Thymus (tissue), 11 donors: ENCODE measurements around the gene RSRC2. TPM values are rescaled to one million over a fixed set of nuclear protein-coding genes. Genes with fewer than 3 reads are reported as not detected.

Experiments
- DNase-seq, 9 donors: peaks; one replicate each; pipeline ENCODE4 v3.0.0-alpha.2; 2013; ENCODE audit warnings: low spot score in 9 of 9, low read depth in 6 of 9, missing footprints in 1 of 9
- H3K27ac ChIP-seq, 2 donors: one replicate each; pipeline ENCODE4 v1.5.1; 2013; ENCODE audit warnings: control low read depth in 1 of 2, low read depth in 1 of 2, low read length in 1 of 2, mild to moderate bottlenecking in 1 of 2, moderate library complexity in 1 of 2
- H3K27me3 ChIP-seq, 2 donors: one replicate each; pipeline ENCODE4 v1.5.1; 2013; ENCODE audit warnings: low read length in 1 of 2; ENCODE audit not compliant: control insufficient read depth in 2 of 2, insufficient read depth in 1 of 2
- H3K36me3 ChIP-seq, 2 donors: one replicate each; pipeline ENCODE4 v1.5.1; 2013; ENCODE audit warnings: low read length in 1 of 2, mild to moderate bottlenecking in 1 of 2, moderate library complexity in 1 of 2; ENCODE audit not compliant: control insufficient read depth in 2 of 2, insufficient read depth in 2 of 2
- H3K4me1 ChIP-seq, 2 donors: one replicate each; pipeline ENCODE4 v1.5.1; 2013; ENCODE audit warnings: low read length in 2 of 2; ENCODE audit not compliant: control insufficient read depth in 2 of 2, insufficient read depth in 2 of 2
- H3K4me3 ChIP-seq, 2 donors: one replicate each; pipeline ENCODE4 v1.5.1; 2013; ENCODE audit warnings: low read length in 2 of 2, control low read depth in 1 of 2, mild to moderate bottlenecking in 1 of 2
- H3K9me3 ChIP-seq, 2 donors: one replicate each; pipeline ENCODE4 v1.5.1; 2013; ENCODE audit warnings: low read length in 1 of 2, mild to moderate bottlenecking in 1 of 2; ENCODE audit not compliant: control insufficient read depth in 2 of 2, insufficient read depth in 1 of 2
- WGBS: extraction: QIAGEN DNeasy Blood & Tissue Kit; methylation state at CpG from one replicate; pipeline ENCODE4 v1.1.7; 2013; 5-methylcytosine and 5-hydroxymethylcytosine counted together
- polyA plus RNA-seq: library from polyadenylated mRNA; stranded (reverse); fragments of 200-250 nt; gene quantifications from one replicate; pipeline ENCODE4 v1.2.3, GENCODE V29; 2013
- total RNA-seq: library from RNA; stranded (reverse); fragments of 120-200 nt; gene quantifications from one replicate; pipeline ENCODE4 v1.2.4, GENCODE V29; 2013
- donor health status: healthy.

RSRC2 gene
- total and polyA plus RNA-seq, 2 donors, result 75.5 to 112 TPM

GRCh38 chr12:122547330-122547729, 20.6 kb upstream of the RSRC2 start:
- H3K9me3 ChIP-seq, result no peaks in the 10 kb centered on the region
- peaks cover 26 to 70% of the 10 kb centered on the region in 2 donors for H3K36me3 ChIP-seq
- no peaks in the 10 kb centered on the region for H3K4me1 ChIP-seq
- DNase-seq, result no peak
- no peak overlapping the region for H3K27ac ChIP-seq
- no peaks in the 10 kb centered on the region for H3K27me3 ChIP-seq
- no peak overlapping the region for H3K4me3 ChIP-seq
- 97% methylated on average over 5 of the region's 5 CpGs for WGBS

GRCh38 chr12:122545855-122546254, 19.1 kb upstream of the RSRC2 start:
- Histone ChIP-seq H3K4me1 (no peaks in the 10 kb centered on the region), H3K9me3 (no peaks in the 10 kb centered on the region), H3K36me3 (peaks cover 24 to 62% of the 10 kb centered on the region in 2 donors), H3K27me3 (no peaks in the 10 kb centered on the region), H3K4me3 (no peak overlapping the region), H3K27ac (no peak overlapping the region)
- DNase-seq, result no peak
- over 99% methylated on average over 2 of the region's 2 CpGs for WGBS

- no peak for DNase-seq
- WGBS, result 95% methylated on average over 2 of the region's 2 CpGs
- Histone ChIP-seq H3K27me3 (no peaks in the 10 kb centered on the region), H3K4me1 (no peaks in the 10 kb centered on the region), H3K4me3 (no peak overlapping the region), H3K27ac (no peak overlapping the region), H3K9me3 (no peaks in the 10 kb centered on the region), H3K36me3 (peaks cover 24 to 64% of the 10 kb centered on the region in 2 donors)
These were observed 17.8 kb upstream of the RSRC2 start for GRCh38 chr12:122544537-122544936.

DNA sequence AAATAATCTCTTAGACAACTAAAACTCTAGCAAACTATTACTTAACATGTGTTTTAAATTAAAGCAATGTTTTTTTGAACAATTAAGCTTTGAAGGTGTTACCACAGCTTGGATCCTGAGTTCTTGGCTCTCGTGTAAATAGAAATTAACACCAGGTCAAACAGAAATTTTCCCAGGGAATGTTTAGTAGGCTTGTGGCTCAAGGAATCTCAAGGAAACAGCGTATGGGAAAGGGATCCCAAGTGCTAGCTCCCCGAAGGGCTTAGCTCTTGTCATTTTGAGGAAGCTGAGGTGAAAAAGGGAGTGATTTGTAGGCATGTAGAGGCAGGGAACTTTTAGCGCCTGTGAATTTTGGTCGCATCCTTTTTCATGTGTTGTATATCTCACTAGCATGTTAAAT, 11.8 kb upstream of the RSRC2 start:
- no peak overlapping the region for H3K27ac ChIP-seq
- no peaks in the 10 kb centered on the region for H3K27me3 ChIP-seq
- H3K9me3 ChIP-seq, result no peaks in the 10 kb centered on the region
- WGBS, result 99% methylated on average over 5 of the region's 5 CpGs
- H3K4me3 ChIP-seq, result no peak overlapping the region
- no peak for DNase-seq
- H3K4me1 ChIP-seq, result no peaks in the 10 kb centered on the region
- peaks cover 37 to 73% of the 10 kb centered on the region in 2 donors for H3K36me3 ChIP-seq

GRCh38 chr12:122537021-122537420, 10.3 kb upstream of the RSRC2 start:
- no peaks in the 10 kb centered on the region for H3K9me3 ChIP-seq
- peaks cover 26 to 75% of the 10 kb centered on the region in 2 donors for H3K36me3 ChIP-seq
- no peak overlapping the region for H3K27ac ChIP-seq
- WGBS, result 97% methylated on average over 4 of the region's 4 CpGs
- no peak overlapping the region for H3K4me3 ChIP-seq
- no peaks in the 10 kb centered on the region for H3K4me1 ChIP-seq
- no peak for DNase-seq
- H3K27me3 ChIP-seq, result no peaks in the 10 kb centered on the region

DNA sequence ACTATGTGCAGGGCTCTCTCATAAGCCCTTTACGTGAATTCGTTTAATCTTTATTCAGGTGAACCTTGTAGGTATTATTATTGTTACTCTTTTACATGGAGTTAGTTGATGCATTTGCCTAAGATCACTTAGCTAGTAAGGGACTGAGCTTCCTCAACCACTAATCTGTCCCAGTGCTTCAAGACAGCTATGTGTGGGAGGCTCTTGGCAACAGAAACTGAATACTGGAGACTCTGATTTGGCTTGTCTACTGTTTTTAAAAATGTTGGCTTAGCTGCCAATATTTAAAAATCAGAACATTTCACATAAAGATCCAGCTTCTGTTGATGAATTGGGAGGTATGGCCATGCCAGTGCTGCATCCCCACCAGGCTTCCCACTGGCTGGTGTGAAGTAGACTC, 7.1 kb upstream of the RSRC2 start:
- Histone ChIP-seq H3K27me3 (no peaks in the 10 kb centered on the region), H3K4me1 (no peaks in the 10 kb centered on the region), H3K36me3 (peaks cover 22 to 75% of the 10 kb centered on the region in 2 donors), H3K4me3 (no peak overlapping the region), H3K27ac (no peak overlapping the region), H3K9me3 (no peaks in the 10 kb centered on the region)
- WGBS, result 100% methylated on average over 2 of the region's 2 CpGs
- no peak for DNase-seq

DNA sequence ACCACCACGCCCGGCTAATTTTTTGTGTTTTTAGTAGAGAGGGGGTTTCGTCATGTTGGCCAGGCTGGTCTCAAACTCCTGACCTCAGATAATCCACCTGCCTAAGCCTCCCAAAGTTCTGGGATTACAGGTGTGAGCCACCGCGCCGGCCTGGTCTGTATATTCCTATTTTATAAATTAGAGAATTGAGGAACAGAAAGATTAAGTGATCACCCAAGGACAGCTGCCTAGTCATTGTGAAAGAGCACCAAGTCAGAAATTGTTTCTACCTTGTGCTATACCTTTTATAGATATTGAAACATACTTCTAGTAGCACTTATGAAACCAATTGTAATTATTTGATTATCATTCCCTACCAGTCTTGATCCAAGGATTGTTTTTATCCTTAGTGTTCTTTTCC, 2.3 kb upstream of the RSRC2 start:
- Histone ChIP-seq H3K36me3 (peaks cover 4 to 50% of the 10 kb centered on the region in 2 donors), H3K4me3 (no peak overlapping the region), H3K27ac (no peak overlapping the region), H3K4me1 (peaks cover 3 to 9% of the 10 kb centered on the region in 2 donors), H3K27me3 (no peaks in the 10 kb centered on the region), H3K9me3 (no peaks in the 10 kb centered on the region)
- DNase-seq, result no peak
- 97% methylated on average over 6 of the region's 6 CpGs for WGBS

GRCh38 chr12:122528582-122528981, 1.8 kb upstream of the RSRC2 start:
- Histone ChIP-seq H3K27ac (peak overlapping the region in 1 of 2 donors; percentile 9), H3K4me1 (peaks cover 3 to 9% of the 10 kb centered on the region in 2 donors), H3K27me3 (no peaks in the 10 kb centered on the region), H3K9me3 (no peaks in the 10 kb centered on the region), H3K4me3 (no peak overlapping the region), H3K36me3 (peaks cover 0 to 49% of the 10 kb centered on the region in 2 donors)
- DNase-seq, result no peak
- 98% methylated on average over 7 of the region's 7 CpGs for WGBS

DNA sequence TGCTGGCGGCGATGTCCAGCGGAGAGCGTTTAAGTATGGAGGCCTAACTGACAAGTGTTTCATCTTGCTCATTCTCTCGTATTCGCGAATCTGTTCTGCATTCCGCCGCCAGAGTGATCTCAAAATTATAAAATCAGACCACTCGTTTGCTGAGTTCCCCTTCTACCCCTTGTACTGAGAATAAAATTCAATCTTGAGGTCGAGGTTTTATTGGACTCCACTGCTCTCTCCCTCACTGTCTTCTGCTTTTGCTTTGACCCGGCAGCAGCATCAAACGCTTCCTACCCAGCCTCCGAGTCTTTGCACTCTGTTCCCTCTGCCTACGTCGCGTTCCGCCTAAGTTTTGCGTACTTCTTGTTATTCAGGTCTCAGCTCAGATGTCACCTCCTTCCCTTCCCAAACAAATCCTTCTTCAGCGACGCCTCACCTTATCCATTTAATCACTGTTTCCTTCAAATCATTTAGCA, 775 bp upstream of the RSRC2 start:
- H3K36me3 ChIP-seq, result peaks cover 0 to 49% of the 10 kb centered on the region in 2 donors
- peak in 7 of 9 donors; percentile 23 to 61 (median 33) for DNase-seq
- H3K4me1 ChIP-seq, result peaks cover 7 to 11% of the 10 kb centered on the region in 2 donors
- peak overlapping the region; percentile 77 to 96 for H3K27ac ChIP-seq
- peak overlapping the region; percentile 92 to 95 for H3K4me3 ChIP-seq
- WGBS, result under 1% methylated on average over 21 of the region's 21 CpGs
- no peaks in the 10 kb centered on the region for H3K27me3 ChIP-seq
- H3K9me3 ChIP-seq, result no peaks in the 10 kb centered on the region
